ENCODE data around the gene DYNLRB1.

DYNLRB1 gene

DNA sequence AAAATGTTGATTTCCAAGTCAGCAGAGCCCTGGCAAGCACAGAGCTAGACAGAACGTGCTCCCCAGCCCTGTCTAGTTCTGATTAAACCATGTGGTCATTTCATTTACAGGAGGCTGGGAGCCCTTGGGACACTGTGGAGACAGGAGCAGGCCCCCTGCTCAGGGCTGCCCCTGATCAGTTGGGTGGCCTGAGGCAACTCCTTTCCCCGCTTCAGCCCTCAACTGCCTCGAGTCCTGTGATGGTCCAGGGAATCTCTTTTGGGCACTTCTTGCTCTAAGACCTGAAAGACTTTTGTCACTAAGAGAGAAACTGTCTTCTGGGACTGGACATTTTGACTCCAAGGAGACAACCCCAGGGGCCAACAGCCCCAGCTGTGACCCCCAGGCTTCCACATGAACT, 13.5 kb downstream of the DYNLRB1 start:
- no peak overlapping the region for H3K4me3 ChIP-seq (ENCODE audit: low read depth, low read length)
- DNase-seq (ENCODE audit: low read depth), result no peak
- in situ Hi-C loops (cut with HindIII; ENCODE audit: low sequenced_read_pairs), result no loop called here
- TF ChIP-seq, protein P1, sequence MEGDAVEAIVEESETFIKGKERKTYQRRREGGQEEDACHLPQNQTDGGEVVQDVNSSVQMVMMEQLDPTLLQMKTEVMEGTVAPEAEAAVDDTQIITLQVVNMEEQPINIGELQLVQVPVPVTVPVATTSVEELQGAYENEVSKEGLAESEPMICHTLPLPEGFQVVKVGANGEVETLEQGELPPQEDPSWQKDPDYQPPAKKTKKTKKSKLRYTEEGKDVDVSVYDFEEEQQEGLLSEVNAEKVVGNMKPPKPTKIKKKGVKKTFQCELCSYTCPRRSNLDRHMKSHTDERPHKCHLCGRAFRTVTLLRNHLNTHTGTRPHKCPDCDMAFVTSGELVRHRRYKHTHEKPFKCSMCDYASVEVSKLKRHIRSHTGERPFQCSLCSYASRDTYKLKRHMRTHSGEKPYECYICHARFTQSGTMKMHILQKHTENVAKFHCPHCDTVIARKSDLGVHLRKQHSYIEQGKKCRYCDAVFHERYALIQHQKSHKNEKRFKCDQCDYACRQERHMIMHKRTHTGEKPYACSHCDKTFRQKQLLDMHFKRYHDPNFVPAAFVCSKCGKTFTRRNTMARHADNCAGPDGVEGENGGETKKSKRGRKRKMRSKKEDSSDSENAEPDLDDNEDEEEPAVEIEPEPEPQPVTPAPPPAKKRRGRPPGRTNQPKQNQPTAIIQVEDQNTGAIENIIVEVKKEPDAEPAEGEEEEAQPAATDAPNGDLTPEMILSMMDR (IDR thresholded peaks at IDR 0.05; ENCODE audit: low read depth, low read length, missing control alignments), result no peak

DNA sequence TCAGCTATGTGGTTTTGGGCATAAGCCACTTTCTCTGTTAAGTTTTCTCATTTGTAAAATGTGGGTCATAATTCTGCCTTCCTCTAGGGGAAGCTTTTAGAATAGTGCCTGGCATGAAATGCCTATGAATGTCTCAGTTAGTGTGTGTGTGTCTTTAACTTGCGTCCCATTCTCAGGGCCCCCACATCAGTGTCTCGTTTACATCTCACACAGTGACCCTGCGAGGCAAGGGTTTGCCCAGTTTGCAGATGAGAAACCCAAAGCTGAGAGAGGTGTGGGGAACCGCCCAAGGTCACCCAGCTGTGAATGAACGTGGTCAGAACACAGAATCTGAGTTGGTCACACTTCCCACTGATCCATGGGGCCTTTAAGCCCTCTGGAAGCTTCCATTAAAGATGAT, 14.1 kb downstream of the DYNLRB1 start:
- DNase-seq (ENCODE audit: low read depth), result no peak
- H3K4me3 ChIP-seq (ENCODE audit: low read depth, low read length), result no peak overlapping the region
- TF ChIP-seq, protein P1 (IDR thresholded peaks at IDR 0.05; ENCODE audit: low read depth, low read length, missing control alignments), result no peak
- in situ Hi-C loops (cut with HindIII; ENCODE audit: low sequenced_read_pairs), result no loop called here

DNA sequence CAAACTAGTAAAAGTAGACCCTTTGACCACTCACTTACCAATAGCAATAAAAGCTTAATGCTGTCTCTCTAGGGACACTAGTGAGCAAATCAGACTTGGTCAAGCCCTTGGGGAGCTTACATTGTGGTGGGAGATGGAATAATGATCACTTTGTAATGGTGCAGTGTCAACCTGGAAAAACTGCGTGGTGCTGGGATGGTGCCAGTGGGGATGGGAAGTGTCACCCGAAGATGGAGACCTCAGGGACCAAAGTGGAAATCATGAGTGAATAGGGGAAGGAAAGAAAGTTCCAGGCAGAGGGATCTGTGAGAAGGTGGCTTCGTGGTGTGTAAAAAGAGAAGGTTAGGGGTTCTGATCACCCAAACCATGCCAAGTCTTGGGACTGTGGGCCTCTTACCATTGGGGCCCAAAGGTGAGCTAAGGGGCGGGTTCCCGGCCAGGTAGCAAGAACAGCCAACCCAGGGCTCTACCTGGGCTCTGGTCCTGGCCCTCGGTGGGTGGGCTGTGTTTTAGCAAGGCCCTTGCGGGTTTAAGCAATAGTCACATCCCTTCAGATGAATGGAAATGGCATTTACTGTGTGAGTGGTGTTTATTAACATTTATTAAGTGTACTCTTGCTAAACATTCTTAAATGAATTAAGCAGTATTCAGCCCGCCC, 15.5 kb downstream of the DYNLRB1 start:
- in situ Hi-C loops (cut with HindIII; ENCODE audit: low sequenced_read_pairs), result no loop called here
- H3K4me3 ChIP-seq (ENCODE audit: low read depth, low read length), result no peak overlapping the region
- TF ChIP-seq, protein P1 (IDR thresholded peaks at IDR 0.05; ENCODE audit: low read depth, low read length, missing control alignments), result no peak
- no peak for DNase-seq (ENCODE audit: low read depth)

DNA sequence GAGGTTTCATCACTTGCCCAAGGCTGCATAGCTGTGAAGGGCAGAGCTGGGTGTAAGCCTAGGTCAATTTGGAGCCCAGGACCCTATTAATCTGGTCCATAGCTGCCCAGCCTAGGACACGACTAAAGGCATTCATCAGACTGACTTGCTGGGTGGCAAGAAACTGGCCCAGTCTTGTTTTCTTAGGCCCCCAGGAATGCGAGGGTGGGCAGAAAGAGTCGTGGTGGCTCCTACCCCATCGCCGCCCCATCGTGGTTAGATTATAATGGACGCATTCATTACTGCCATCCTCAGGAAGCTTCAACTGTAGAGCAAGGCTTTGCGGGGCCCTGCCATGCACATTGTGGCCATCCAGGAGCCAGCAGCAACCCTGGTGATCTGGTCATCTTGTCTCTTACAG, 16.1 kb downstream of the DYNLRB1 start:
- no peak overlapping the region for H3K4me3 ChIP-seq (ENCODE audit: low read depth, low read length)
- in situ Hi-C loops (cut with HindIII; ENCODE audit: low sequenced_read_pairs), result no loop called here
- DNase-seq (ENCODE audit: low read depth), result no peak
- TF ChIP-seq, protein P1 (IDR thresholded peaks at IDR 0.05; ENCODE audit: low read depth, low read length, missing control alignments), result no peak

DNA sequence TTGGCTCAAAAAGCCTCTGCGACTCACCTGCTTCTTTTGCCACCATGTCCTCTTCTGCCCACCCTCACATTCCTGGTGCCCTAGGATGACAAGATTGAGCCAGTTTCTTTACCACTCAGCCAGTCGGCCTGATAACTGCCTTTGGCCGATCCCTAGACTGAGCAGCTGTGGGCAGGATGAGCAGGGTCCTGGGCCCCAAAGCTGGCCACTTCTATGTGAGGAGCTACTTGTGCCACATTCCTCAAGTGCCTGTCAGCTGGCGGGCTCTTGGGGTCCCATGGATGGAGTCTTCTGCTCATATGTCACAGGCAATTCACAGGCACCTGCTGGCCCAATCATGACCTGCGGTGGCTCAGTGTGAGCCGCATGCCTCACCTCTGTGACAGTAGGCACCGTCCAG, 16.5 kb downstream of the DYNLRB1 start:
- no peak overlapping the region for H3K4me3 ChIP-seq (ENCODE audit: low read depth, low read length)
- in situ Hi-C loops (cut with HindIII; ENCODE audit: low sequenced_read_pairs), result no loop called here
- TF ChIP-seq, protein P1 (IDR thresholded peaks at IDR 0.05; ENCODE audit: low read depth, low read length, missing control alignments), result no peak
- no peak for DNase-seq (ENCODE audit: low read depth)

DNA sequence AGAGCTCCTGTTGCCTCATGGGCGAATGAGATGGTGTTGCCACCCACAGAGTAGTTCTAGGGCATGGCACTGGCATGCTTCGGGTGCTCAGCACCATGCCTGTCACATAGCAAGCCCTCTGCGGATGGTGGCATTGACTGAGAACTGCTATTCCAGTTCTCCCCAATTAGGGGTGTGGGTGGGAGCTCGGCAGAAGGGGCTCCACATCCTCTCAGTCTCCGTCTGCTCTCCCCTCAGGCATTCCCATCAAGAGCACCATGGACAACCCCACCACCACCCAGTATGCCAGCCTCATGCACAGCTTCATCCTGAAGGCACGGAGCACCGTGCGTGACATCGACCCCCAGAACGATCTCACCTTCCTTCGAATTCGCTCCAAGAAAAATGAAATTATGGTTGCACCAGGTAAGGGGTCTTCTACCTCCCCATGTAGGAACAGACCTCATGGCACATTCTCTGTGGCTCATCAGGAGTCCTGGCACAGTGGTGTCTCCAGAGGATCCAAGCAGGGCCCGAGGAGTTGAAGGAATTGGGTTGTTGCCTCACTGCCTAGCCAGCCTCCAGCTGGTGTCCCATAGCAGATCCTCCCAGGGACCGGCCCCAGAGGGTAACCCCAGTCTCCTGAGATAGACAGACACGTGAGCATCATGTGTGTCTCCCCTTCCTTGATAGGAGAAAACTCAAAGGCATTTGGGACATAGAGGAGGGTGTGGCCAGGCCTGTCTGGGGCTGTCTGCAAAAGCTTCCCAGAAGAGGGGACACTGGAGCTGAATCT, 18.4 kb downstream of the DYNLRB1 start:
- no peak overlapping the region for H3K4me3 ChIP-seq (ENCODE audit: low read depth, low read length)
- no peak for DNase-seq (ENCODE audit: low read depth)
- in situ Hi-C loops (cut with HindIII; ENCODE audit: low sequenced_read_pairs), result no loop called here
- TF ChIP-seq, protein P1 (IDR thresholded peaks at IDR 0.05; ENCODE audit: low read depth, low read length, missing control alignments), result no peak

All from astrocyte of the cerebellum (primary cell).